Stromal cell of bone marrow (primary cell): ENCODE results near the gene FRMPD2.
"Not testable (repeated sequence)": the region's sequence is repeated elsewhere in the genome, so short reads cannot be mapped to it uniquely, and the experiment has no call there.

Experiments
- DNase-seq: peaks from one replicate; pipeline ENCODE4 v3.0.0-alpha.2; 2012; ENCODE audit warnings: low read depth

Gene FRMPD2

GRCh38 chr10:48126251-48126650 is 148.2 kb downstream of the FRMPD2 start:
- DNase-seq: not testable (repeated sequence)

DNA sequence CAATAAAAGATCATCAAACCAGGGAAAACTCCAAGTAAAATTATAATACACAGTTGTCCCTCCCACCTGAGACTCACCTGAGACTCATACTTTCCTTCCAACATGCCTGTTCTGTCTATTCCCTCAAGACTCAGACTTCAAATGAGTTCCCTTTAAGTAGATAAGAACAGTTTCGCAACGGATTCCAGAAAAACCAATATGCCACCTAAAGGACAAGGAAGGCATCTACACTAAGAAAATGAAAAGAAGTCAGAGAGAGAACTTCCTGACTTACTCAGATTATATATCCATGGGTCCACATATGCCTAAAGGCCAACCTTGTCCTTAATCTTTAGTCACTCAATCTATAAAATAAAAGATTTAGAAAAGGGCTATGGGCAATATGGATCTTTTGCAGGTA is 148.9 kb downstream of the FRMPD2 start:
- not testable (repeated sequence) for DNase-seq

DNA sequence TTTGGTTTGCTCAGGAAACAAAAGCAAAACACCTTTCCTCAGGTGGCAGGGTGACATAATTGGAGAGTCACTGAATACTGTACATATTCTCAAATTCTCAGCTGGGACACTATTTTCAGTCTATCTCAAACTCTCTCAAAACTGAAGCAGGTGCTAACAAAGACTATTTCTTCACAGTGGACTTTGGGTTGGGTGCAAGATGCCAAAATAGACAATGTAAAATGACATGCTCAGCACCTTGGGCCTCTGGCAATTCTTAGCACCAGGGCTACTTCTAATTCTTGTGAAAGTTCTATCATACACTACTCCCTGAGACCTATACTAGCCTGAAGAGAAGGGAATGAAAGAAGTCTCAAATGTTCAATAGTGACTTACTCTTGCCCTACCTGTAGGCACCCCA is 151.9 kb downstream of the FRMPD2 start:
- not testable (repeated sequence) for DNase-seq

DNA sequence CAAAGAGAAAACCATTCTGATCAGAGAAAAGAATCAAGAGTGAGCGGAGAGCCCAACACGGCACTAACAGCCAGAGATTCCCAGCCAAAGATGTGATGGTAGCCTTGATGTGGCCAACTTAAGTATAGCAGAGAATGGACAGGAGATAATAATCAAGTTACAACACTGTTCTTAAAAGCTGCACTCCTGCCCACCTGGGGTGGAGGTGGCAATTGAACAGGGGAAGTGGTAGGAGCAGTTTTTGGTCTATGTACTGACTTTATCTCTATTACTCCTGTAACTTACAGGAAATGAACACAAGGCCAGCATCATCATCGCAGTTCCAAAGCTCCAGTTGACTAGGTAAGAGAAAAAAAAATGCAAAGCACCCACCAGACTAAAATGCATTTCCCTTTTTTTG is 164.2 kb downstream of the FRMPD2 start:
- DNase-seq: not testable (repeated sequence)
